A549 (cell line): ENCODE results near the gene VPS45. TPM values are rescaled to one million over a fixed set of nuclear protein-coding genes. Genes with fewer than 3 reads are reported as not detected.
A peak's percentile ranks its signal among the peaks of the same experiment; 100 is the strongest.

Experiments
- ATAC-seq, 2 experiments: fragments of 200-7000 bp in 1 of 2; fragments of >200 bp in 1 of 2; cut with Nextera tagmentation in 1 of 2; cut with Tn5 transposase in 1 of 2; 3 replicates each; pipeline versions ENCODE4 v1.8.0 to v1.9.1; 2018 to 2020; ENCODE audit warnings: mild to moderate bottlenecking in 1 of 2, moderate library complexity in 1 of 2
- CTCF ChIA-PET: fragments of 300-600 bp; sonication (Branson Sonifier 250); formaldehyde crosslinking; extraction: SDS; loops from one replicate; lab custom pipeline; 2021; ENCODE audit warnings: antibody characterized with exemption, inconsistent platforms; lab: Yijun Ruan, JAX
- POLR2A ChIA-PET: fragments of 350-600 bp; formaldehyde crosslinking; extraction: SDS; loops from one replicate; lab custom pipeline; 2021; ENCODE audit warnings: antibody characterized with exemption, inconsistent platforms; lab: Yijun Ruan, JAX
- DNase-seq, 2 experiments: peaks; one replicate each; pipeline versions ENCODE4 v3.0.0 to v3.0.0-alpha.2; 2011 to 2016; ENCODE audit warnings: low read depth in 1 of 2, low spot score in 1 of 2
- FAIRE-seq: peaks from 2 replicates; lab custom pipeline; 2011; peaks lifted over from hg19 to GRCh38; lab: Jason Lieb, UNC
- H3K27ac ChIP-seq, 2 experiments: fragments of >200 bp; sonication (Bioruptor Twin); formaldehyde crosslinking; 3 replicates each; pipeline ENCODE4 v1.5.1; 2016 to 2017
- H3K4me1 ChIP-seq: fragments of >200 bp; sonication (Bioruptor Twin); formaldehyde crosslinking; 3 replicates; pipeline ENCODE4 v1.6.1; 2016
- H3K4me2 ChIP-seq: fragments of >200 bp; sonication (Bioruptor Twin); formaldehyde crosslinking; 3 replicates; pipeline ENCODE4 v1.6.1; 2016
- H3K4me3 ChIP-seq: fragments of >200 bp; sonication (Bioruptor Twin); formaldehyde crosslinking; 3 replicates; pipeline ENCODE4 v1.5.1; 2016
- H3K9me3 ChIP-seq: fragments of >200 bp; sonication (Bioruptor Twin); formaldehyde crosslinking; 3 replicates; pipeline ENCODE4 v1.6.1; 2016
- CBX8 ChIP-seq: fragments of 200-600 bp; sonication (generic); IDR thresholded peaks from 2 replicates; pipeline ENCODE4 v1.6.1; 2016
- CEBPB ChIP-seq, 2 experiments: fragments of >200 bp in 1 of 2; sonication (Bioruptor Twin) in 1 of 2; formaldehyde crosslinking in 1 of 2; IDR thresholded peaks; 2 replicates each; pipeline ENCODE4 v1.6.1; 2012 to 2016
- CHD2 ChIP-seq: fragments of 150-350 bp; IDR thresholded peaks from 2 replicates; pipeline ENCODE4 v1.6.1; 2014; ENCODE audit warnings: low read length; ENCODE audit not compliant: partially characterized antibody
- CHD4 ChIP-seq: fragments of 200-600 bp; sonication (generic); IDR thresholded peaks from 2 replicates; pipeline ENCODE4 v1.6.1; 2016; ENCODE audit warnings: antibody characterized with exemption, mild to moderate bottlenecking, borderline replicate concordance
- EHF ChIP-seq: fragments of 250-450 bp; sonication (Bioruptor Pico); IDR thresholded peaks from 2 replicates; pipeline ENCODE4 v1.5.0; 2020; ENCODE audit warnings: mild to moderate bottlenecking
- ESRRA ChIP-seq: fragments of 150-350 bp; IDR thresholded peaks from 2 replicates; pipeline ENCODE4 v1.6.1; 2014; ENCODE audit warnings: mild to moderate bottlenecking, low read length, borderline replicate concordance
- GATA3 ChIP-seq: IDR thresholded peaks from 2 replicates; pipeline ENCODE4 v1.6.1; 2012; ENCODE audit warnings: borderline replicate concordance
- HDAC2 ChIP-seq: fragments of 200-600 bp; sonication (generic); IDR thresholded peaks from 2 replicates; pipeline ENCODE4 v1.6.1; 2016
- HOXA7 ChIP-seq: fragments of 250-450 bp; sonication (Bioruptor Pico); IDR thresholded peaks from 2 replicates; pipeline ENCODE4 v1.5.0; 2020; ENCODE audit warnings: mild to moderate bottlenecking, moderate library complexity
- HOXB13 ChIP-seq: fragments of 250-450 bp; sonication (Bioruptor Pico); IDR thresholded peaks from 2 replicates; pipeline ENCODE4 v1.5.0; 2020; ENCODE audit warnings: low read depth, mild to moderate bottlenecking, moderate library complexity
- HOXB5 ChIP-seq: fragments of 250-450 bp; sonication (Bioruptor Pico); IDR thresholded peaks from 2 replicates; pipeline ENCODE4 v1.5.0; 2020; ENCODE audit warnings: mild to moderate bottlenecking, moderate library complexity
- KDM1A ChIP-seq: fragments of 200-600 bp; sonication (generic); IDR thresholded peaks from 2 replicates; pipeline ENCODE4 v1.6.1; 2016; ENCODE audit warnings: low read depth, mild to moderate bottlenecking
- KDM5A ChIP-seq: fragments of 200-600 bp; sonication (generic); IDR thresholded peaks from 2 replicates; pipeline ENCODE4 v1.6.1; 2016; ENCODE audit warnings: antibody characterized with exemption, mild to moderate bottlenecking
- MAZ ChIP-seq: fragments of 150-350 bp; IDR thresholded peaks from 2 replicates; pipeline ENCODE4 v1.6.1; 2014; ENCODE audit warnings: antibody characterized with exemption, low read depth, low read length, borderline replicate concordance
- NFE2L2 ChIP-seq: fragments of 150-350 bp; conservative IDR thresholded peaks from 2 replicates; pipeline ENCODE4 v1.6.1; 2014; ENCODE audit warnings: low read length
- NR3C1 ChIP-seq: fragments of >200 bp; sonication (Bioruptor Twin); formaldehyde crosslinking; IDR thresholded peaks from 3 replicates; pipeline ENCODE4 v1.6.1; 2017
- POLR2A ChIP-seq: IDR thresholded peaks from 2 replicates; pipeline ENCODE4 v1.6.1; 2012; ENCODE audit warnings: mild to moderate bottlenecking, low read length
- POLR2AphosphoS2 ChIP-seq: conservative IDR thresholded peaks from 2 replicates; pipeline ENCODE4 v1.6.1; 2012; ENCODE audit warnings: low read length, improper control_type of control experiment, inconsistent platforms
- RARB ChIP-seq: fragments of 250-450 bp; sonication (Bioruptor Pico); IDR thresholded peaks from 2 replicates; pipeline ENCODE4 v1.8.0; 2021; ENCODE audit warnings: mild to moderate bottlenecking, moderate library complexity
- RCOR1 ChIP-seq: fragments of 150-350 bp; IDR thresholded peaks from 2 replicates; pipeline ENCODE4 v1.6.1; 2014; ENCODE audit warnings: antibody characterized with exemption, low read length, low read depth
- SREBF2 ChIP-seq: fragments of 450-650 bp; IDR thresholded peaks from 2 replicates; pipeline ENCODE4 v1.6.1; 2014; ENCODE audit warnings: mild to moderate bottlenecking, moderate library complexity
- TP53 ChIP-seq: fragments of 250-450 bp; sonication (Bioruptor Pico); IDR thresholded peaks from 2 replicates; pipeline ENCODE4 v1.5.0; 2021; ENCODE audit warnings: mild to moderate bottlenecking, moderate library complexity
- ZNF302 ChIP-seq: fragments of 250-450 bp; sonication (Bioruptor Pico); IDR thresholded peaks from 2 replicates; pipeline ENCODE4 v1.9.0; 2021; ENCODE audit warnings: inconsistent platforms, mild to moderate bottlenecking, moderate library complexity
- ZSCAN20 ChIP-seq: fragments of 250-450 bp; sonication (Bioruptor Pico); IDR thresholded peaks from 2 replicates; pipeline ENCODE4 v1.8.0; 2022; ENCODE audit warnings: mild to moderate bottlenecking, moderate library complexity
- WGBS: methylation state at CpG from one replicate; pipeline ENCODE4 v1.1.6; 2017; ENCODE audit errors: missing lambda C conversion rate; 5-methylcytosine and 5-hydroxymethylcytosine counted together
- polyA plus RNA-seq, 4 experiments: library from polyadenylated mRNA; depleted of rRNA in 3 of 4; stranded (reverse); fragments of >200 nt; fragmentation: RNase III in 1 of 4; extraction: RNeasy Plus Mini Kit Qiagen cat#74134 plus additional on column Dnase treatment in 1 of 4; gene quantifications; 2 replicates in 3 of 4; 3 replicates in 1 of 4; pipeline ENCODE4 v1.2.3, GENCODE V29; 2011 to 2017
- TF ChIP-seq, protein P1 (sequence below): IDR thresholded peaks from 2 replicates; pipeline ENCODE4 v1.6.1; 2012; ENCODE audit warnings: low read depth, borderline replicate concordance
- TF ChIP-seq, protein P2 (sequence below): IDR thresholded peaks from 2 replicates; pipeline ENCODE4 v1.6.1; 2012
- TF ChIP-seq, protein P3 (sequence below): fragments of 200-600 bp; sonication (generic); IDR thresholded peaks from 2 replicates; pipeline ENCODE4 v1.6.1; 2016; ENCODE audit warnings: antibody characterized with exemption, mild to moderate bottlenecking, moderate library complexity
- TF ChIP-seq, protein P4 (sequence below): fragments of >200 bp; sonication (Bioruptor Twin); formaldehyde crosslinking; IDR thresholded peaks from 3 replicates; pipeline ENCODE4 v1.6.1; 2016
- TF ChIP-seq, protein P5 (sequence below): fragments of >200 bp; sonication (Bioruptor Twin); formaldehyde crosslinking; IDR thresholded peaks from 3 replicates; pipeline ENCODE4 v1.5.1; 2016
- TF ChIP-seq, protein P6 (sequence below): fragments of 150-350 bp; IDR thresholded peaks from 2 replicates; pipeline ENCODE4 v1.6.1; 2014; ENCODE audit warnings: low read depth, mild to moderate bottlenecking, low read length

The VPS45 gene
- polyA plus RNA-seq, 2 of the 4 experiments (the other 2 are of a cell fraction): 22.1 to 49.7 TPM

DNA sequence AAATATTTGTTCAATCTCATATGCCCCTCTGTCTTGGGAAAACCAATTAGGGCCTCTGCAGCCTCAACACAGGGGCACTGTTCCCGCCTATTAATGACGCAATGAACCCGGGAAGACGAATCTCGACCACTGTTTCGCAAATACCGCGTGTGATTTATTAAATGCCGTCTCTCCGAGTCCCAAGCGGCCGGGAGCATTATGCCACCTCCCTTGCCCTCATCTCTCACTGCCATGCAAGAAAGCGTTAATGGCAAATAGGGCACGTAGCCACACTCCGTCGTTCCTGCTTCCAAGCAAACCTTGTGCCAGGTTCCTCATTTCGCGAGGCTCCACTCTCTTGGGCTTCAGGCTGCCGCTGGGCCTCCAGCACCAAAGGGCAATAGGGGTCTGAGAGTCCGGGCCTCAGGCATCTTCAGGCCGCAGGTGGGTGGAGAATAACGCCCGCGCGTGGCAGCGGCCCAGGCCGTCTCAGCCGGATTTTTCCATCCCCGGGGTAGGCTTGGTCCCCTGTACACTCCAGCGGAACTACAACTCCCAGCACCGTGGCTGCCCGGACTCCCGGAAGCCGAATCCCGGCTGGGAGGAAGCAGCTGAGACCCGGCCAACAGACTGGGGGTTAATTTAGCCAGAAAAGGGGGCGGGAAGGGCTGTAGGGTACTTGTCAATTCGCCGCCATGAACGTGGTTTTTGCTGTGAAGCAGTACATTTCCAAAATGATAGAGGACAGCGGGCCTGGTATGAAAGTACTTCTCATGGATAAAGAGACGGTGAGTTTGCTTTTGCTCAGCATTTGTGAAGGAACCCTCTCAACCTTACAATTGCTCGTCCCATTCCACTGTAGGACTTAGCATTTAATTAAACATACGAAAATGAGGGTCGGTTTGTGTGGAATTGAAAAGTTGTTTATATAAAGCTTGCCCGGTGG, at the start of gene VPS45 (continued):
- TF ChIP-seq, protein P1, sequence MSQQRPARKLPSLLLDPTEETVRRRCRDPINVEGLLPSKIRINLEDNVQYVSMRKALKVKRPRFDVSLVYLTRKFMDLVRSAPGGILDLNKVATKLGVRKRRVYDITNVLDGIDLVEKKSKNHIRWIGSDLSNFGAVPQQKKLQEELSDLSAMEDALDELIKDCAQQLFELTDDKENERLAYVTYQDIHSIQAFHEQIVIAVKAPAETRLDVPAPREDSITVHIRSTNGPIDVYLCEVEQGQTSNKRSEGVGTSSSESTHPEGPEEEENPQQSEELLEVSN: peak; percentile 87
- TF ChIP-seq NR3C1 (no peak), ZSCAN20 (CRISPR knock-in tag) (no peak), CBX8 (no peak), GATA3 (no peak), EHF (0 out of 2 replicates have a peak, but pooled peaks have one; percentile 22), HOXB5 (CRISPR knock-in tag) (peak; percentile 24), KDM1A (no peak), POLR2A (peak; percentile 39; the same call in 1 of the 2 replicates)
- TF ChIP-seq, protein P2, sequence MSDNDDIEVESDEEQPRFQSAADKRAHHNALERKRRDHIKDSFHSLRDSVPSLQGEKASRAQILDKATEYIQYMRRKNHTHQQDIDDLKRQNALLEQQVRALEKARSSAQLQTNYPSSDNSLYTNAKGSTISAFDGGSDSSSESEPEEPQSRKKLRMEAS: peak; percentile 91

DNA sequence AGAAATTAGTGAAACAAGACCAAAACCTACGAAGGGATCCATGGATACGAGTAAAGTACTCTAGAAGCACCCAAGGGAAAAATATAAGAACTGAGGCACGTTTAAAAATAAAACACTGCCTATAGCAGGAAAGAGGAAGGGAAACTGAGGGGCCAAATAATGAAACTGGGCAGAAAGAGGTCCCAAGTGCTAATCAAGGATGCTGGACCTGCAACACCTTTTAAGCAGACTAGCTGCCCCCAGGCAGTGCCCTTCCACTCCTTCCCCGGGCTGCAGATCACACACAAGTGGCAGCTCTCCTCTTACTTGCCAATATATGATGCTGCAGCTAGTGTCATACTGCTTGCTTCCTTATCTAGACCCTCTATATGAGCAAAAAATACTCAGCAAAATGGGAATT, 49.4 kb upstream of the VPS45 start:
- ChIA-PET CTCF (interaction anchor here (0.6 to 2.8 kb wide), 5 partner anchors 8 to 130 kb away, joined by 3 to 9 read pairs (median 4); partner anchors contain the start of gene OTUD7B), POLR2A (no interaction called here)
- no peak for DNase-seq
- TF ChIP-seq, protein P3, sequence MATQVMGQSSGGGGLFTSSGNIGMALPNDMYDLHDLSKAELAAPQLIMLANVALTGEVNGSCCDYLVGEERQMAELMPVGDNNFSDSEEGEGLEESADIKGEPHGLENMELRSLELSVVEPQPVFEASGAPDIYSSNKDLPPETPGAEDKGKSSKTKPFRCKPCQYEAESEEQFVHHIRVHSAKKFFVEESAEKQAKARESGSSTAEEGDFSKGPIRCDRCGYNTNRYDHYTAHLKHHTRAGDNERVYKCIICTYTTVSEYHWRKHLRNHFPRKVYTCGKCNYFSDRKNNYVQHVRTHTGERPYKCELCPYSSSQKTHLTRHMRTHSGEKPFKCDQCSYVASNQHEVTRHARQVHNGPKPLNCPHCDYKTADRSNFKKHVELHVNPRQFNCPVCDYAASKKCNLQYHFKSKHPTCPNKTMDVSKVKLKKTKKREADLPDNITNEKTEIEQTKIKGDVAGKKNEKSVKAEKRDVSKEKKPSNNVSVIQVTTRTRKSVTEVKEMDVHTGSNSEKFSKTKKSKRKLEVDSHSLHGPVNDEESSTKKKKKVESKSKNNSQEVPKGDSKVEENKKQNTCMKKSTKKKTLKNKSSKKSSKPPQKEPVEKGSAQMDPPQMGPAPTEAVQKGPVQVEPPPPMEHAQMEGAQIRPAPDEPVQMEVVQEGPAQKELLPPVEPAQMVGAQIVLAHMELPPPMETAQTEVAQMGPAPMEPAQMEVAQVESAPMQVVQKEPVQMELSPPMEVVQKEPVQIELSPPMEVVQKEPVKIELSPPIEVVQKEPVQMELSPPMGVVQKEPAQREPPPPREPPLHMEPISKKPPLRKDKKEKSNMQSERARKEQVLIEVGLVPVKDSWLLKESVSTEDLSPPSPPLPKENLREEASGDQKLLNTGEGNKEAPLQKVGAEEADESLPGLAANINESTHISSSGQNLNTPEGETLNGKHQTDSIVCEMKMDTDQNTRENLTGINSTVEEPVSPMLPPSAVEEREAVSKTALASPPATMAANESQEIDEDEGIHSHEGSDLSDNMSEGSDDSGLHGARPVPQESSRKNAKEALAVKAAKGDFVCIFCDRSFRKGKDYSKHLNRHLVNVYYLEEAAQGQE: no peak
- TF ChIP-seq CHD4 (no peak), MAZ (no peak), ESRRA (no peak), RARB (no peak), ZNF302 (CRISPR knock-in tag) (no peak), TP53 (no peak), NFE2L2 (no peak), CEBPB (IDR thresholded peaks at IDR 0.05) (no peak), HOXA7 (CRISPR knock-in tag) (no peak), KDM5A (no peak), HOXB13 (CRISPR knock-in tag) (no peak), SREBF2 (no peak), HDAC2 (no peak), POLR2AphosphoS2 (no peak), RCOR1 (no peak), CHD2 (no peak)
- TF ChIP-seq, protein P4, sequence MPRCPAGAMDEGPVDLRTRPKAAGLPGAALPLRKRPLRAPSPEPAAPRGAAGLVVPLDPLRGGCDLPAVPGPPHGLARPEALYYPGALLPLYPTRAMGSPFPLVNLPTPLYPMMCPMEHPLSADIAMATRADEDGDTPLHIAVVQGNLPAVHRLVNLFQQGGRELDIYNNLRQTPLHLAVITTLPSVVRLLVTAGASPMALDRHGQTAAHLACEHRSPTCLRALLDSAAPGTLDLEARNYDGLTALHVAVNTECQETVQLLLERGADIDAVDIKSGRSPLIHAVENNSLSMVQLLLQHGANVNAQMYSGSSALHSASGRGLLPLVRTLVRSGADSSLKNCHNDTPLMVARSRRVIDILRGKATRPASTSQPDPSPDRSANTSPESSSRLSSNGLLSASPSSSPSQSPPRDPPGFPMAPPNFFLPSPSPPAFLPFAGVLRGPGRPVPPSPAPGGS: no peak
- TF ChIP-seq, protein P5, sequence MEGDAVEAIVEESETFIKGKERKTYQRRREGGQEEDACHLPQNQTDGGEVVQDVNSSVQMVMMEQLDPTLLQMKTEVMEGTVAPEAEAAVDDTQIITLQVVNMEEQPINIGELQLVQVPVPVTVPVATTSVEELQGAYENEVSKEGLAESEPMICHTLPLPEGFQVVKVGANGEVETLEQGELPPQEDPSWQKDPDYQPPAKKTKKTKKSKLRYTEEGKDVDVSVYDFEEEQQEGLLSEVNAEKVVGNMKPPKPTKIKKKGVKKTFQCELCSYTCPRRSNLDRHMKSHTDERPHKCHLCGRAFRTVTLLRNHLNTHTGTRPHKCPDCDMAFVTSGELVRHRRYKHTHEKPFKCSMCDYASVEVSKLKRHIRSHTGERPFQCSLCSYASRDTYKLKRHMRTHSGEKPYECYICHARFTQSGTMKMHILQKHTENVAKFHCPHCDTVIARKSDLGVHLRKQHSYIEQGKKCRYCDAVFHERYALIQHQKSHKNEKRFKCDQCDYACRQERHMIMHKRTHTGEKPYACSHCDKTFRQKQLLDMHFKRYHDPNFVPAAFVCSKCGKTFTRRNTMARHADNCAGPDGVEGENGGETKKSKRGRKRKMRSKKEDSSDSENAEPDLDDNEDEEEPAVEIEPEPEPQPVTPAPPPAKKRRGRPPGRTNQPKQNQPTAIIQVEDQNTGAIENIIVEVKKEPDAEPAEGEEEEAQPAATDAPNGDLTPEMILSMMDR: no peak
- TF ChIP-seq, protein P6, sequence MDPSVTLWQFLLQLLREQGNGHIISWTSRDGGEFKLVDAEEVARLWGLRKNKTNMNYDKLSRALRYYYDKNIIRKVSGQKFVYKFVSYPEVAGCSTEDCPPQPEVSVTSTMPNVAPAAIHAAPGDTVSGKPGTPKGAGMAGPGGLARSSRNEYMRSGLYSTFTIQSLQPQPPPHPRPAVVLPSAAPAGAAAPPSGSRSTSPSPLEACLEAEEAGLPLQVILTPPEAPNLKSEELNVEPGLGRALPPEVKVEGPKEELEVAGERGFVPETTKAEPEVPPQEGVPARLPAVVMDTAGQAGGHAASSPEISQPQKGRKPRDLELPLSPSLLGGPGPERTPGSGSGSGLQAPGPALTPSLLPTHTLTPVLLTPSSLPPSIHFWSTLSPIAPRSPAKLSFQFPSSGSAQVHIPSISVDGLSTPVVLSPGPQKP: no peak
- WGBS: 80% methylated on average over 4 of the region's 4 CpGs
- no peak for ATAC-seq
- Histone ChIP-seq H3K4me2 (no peak overlapping the region), H3K27ac (no peak overlapping the region), H3K4me1 (peaks cover 15% of the 10 kb centered on the region), H3K4me3 (no peak overlapping the region), H3K9me3 (no peaks in the 10 kb centered on the region)
- no peak for FAIRE-seq
